ENCODE data around the gene MAP2K2. TPM values are rescaled to one million over a fixed set of nuclear protein-coding genes. Genes with fewer than 3 reads are reported as not detected.

Gene MAP2K2
- total RNA-seq, 2 donors from 2014 or later: 51.2 to 71.8 TPM

DNA sequence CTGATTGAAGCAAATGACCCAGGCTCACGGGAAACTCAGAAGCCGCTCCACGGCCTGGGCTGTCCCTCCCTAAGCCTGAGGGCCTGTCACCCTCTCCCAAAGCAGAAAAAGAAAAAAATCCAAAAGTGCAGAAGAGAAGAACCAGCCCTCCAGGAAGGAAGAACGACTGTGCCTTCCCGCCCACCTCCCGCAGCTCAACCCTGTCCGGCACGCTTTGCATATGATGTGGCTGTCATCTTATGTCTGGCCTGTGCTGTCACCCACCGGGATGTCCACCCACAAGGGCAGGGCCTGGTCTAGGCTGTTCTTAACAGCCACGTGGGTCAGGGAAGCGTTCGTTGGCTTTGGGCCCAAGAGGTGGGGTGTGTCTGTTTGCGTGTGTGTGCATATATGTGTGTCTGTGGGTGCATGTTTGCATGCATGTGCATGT lies 70.9 kb downstream of the MAP2K2 start:
- TF ChIP-seq, protein P1, sequence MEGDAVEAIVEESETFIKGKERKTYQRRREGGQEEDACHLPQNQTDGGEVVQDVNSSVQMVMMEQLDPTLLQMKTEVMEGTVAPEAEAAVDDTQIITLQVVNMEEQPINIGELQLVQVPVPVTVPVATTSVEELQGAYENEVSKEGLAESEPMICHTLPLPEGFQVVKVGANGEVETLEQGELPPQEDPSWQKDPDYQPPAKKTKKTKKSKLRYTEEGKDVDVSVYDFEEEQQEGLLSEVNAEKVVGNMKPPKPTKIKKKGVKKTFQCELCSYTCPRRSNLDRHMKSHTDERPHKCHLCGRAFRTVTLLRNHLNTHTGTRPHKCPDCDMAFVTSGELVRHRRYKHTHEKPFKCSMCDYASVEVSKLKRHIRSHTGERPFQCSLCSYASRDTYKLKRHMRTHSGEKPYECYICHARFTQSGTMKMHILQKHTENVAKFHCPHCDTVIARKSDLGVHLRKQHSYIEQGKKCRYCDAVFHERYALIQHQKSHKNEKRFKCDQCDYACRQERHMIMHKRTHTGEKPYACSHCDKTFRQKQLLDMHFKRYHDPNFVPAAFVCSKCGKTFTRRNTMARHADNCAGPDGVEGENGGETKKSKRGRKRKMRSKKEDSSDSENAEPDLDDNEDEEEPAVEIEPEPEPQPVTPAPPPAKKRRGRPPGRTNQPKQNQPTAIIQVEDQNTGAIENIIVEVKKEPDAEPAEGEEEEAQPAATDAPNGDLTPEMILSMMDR (IDR thresholded peaks at IDR 0.05): no peak
- DNase-seq (ENCODE audit: low spot score): no peak
- H3K36me3 ChIP-seq: peaks cover 33% of the 10 kb centered on the region
- no peaks in the 10 kb centered on the region for H3K9me3 ChIP-seq
- H3K27me3 ChIP-seq (replicated peaks; ENCODE audit: insufficient read depth): no peaks in the 10 kb centered on the region
- H3K4me1 ChIP-seq (ENCODE audit: control insufficient read depth in 1 of 2, low read depth in 2 of 2): peaks cover 24 to 33% of the 10 kb centered on the region in 2 donors
- peak overlapping the region; percentile 6 for H3K4me3 ChIP-seq
- no peak for ATAC-seq (ENCODE audit: insufficient number of reproducible peaks, low FRiP score, low read depth)
- peak overlapping the region in 1 of 2 donors; percentile 27 for H3K27ac ChIP-seq

- Histone ChIP-seq H3K9me3 (no peaks in the 10 kb centered on the region), H3K4me1 (ENCODE audit: control insufficient read depth in 1 of 2, low read depth in 2 of 2) (peaks cover 22 to 27% of the 10 kb centered on the region in 2 donors), H3K4me3 (peak overlapping the region; percentile 6), H3K36me3 (peaks cover 34% of the 10 kb centered on the region), H3K27me3 (replicated peaks; ENCODE audit: insufficient read depth) (no peaks in the 10 kb centered on the region), H3K27ac (peak overlapping the region; percentile 27 to 34)
- ATAC-seq (ENCODE audit: insufficient number of reproducible peaks, low FRiP score, low read depth) (no peak), DNase-seq (ENCODE audit: low spot score) (no peak)
- TF ChIP-seq, protein P1 (IDR thresholded peaks at IDR 0.05): no peak
Observed at GRCh38 chr19:4052114-4052992, 71.6 kb downstream of the MAP2K2 start.

DNA sequence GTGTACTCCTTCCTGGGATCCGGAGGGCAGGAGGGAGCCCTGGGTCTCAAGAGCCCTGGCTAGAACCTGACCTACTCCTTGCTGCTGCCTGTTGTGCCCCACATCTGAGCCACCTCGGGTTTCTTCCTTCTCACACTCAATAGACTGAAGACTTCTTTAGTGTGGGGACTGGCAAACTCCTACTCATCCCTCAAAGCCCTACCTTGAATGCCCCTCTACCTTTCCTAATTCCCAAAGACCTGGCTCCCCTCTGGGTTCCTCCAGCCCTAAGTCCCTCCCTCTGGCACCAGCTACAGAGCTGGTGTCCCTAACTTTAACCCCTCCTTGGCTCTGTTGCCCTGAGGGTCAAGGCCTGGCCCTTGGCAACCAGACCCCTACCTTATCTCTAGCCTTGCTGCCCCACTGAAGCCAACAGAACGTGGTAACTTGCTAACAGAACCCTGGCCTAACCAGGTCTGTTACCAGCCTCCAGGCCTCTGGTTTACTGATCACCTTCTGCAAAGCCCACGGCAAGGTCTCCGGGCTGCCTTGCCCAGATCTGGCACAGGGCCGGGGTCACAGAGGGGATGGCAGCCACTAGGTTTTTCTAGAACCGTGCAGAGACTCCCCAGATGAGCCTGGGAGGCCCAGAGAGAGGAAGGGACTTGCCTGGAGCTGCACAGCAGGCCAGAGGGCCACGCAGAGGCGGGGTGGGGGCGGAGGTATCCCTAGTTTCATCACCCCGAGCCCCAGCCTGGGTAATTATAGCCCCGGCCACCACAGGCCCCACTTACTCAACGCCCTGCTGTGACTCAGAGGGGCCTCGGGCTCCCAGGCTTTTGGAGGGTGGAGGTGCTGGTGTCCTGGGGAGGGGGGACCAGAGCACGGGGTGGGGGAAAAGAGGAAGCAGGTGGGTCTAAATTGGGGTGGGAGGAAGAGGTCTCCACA lies 72.5 kb downstream of the MAP2K2 start:
- Histone ChIP-seq H3K4me1 (ENCODE audit: control insufficient read depth in 1 of 2, low read depth in 2 of 2) (peaks cover 22 to 26% of the 10 kb centered on the region in 2 donors), H3K4me3 (no peak overlapping the region), H3K9me3 (no peaks in the 10 kb centered on the region), H3K27me3 (replicated peaks; ENCODE audit: insufficient read depth) (no peaks in the 10 kb centered on the region), H3K27ac (peak overlapping the region; percentile 27 to 34), H3K36me3 (peaks cover 34% of the 10 kb centered on the region)
- TF ChIP-seq, protein P1 (IDR thresholded peaks at IDR 0.05): no peak
- no peak for ATAC-seq (ENCODE audit: insufficient number of reproducible peaks, low FRiP score, low read depth)
- DNase-seq (ENCODE audit: low spot score): no peak

DNA sequence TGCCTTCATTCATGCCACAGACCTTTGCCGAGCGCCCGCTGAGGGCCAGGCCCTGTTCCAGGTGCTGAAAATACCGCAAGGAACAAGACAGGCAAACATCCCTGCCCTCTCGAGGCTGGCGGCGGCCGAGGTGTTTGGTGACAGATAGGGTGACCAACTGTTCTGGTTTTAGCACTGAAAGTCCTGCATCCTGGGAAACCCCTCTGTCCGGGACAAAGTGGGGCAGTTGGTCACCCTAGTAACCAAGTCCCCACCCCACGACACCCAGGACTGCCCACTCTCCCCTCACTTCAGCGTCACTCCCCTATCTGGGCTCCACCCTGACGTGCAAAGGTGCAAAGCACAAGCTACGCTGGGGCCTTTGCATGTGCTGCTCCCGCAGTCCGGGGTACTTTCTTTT lies 74.5 kb downstream of the MAP2K2 start:
- Histone ChIP-seq H3K27ac (no peak overlapping the region), H3K27me3 (replicated peaks; ENCODE audit: insufficient read depth) (no peaks in the 10 kb centered on the region), H3K4me1 (ENCODE audit: control insufficient read depth in 1 of 2, low read depth in 2 of 2) (peaks cover 22 to 26% of the 10 kb centered on the region in 2 donors), H3K9me3 (no peaks in the 10 kb centered on the region), H3K4me3 (no peak overlapping the region), H3K36me3 (peaks cover 35% of the 10 kb centered on the region)
- ATAC-seq (ENCODE audit: insufficient number of reproducible peaks, low FRiP score, low read depth) (no peak), DNase-seq (ENCODE audit: low spot score) (no peak)
- TF ChIP-seq, protein P1 (IDR thresholded peaks at IDR 0.05): no peak
